ENCODE results near the gene BLMH. TPM values are rescaled to one million over a fixed set of nuclear protein-coding genes. Genes with fewer than 3 reads are reported as not detected.

The BLMH gene
- total and polyA plus RNA-seq, 2 experiments from 2014 or later, result 36.4 to 58.7 TPM

- H3K4me3 ChIP-seq, result peak overlapping the region; percentile 63
- H3K79me2 ChIP-seq (replicated peaks; ENCODE audit: insufficient read depth), result no peaks in the 10 kb centered on the region
- peaks cover 27% of the 10 kb centered on the region for H3K4me1 ChIP-seq (ENCODE audit: insufficient read depth)
- ATAC-seq (peak; percentile 22), DNase-seq (ENCODE audit: low spot score) (peak; percentile 70)
- no peak overlapping the region for H3K27ac Mint-ChIP-seq
- peaks cover 5% of the 10 kb centered on the region; the same call in 2 of the 3 replicates for H3K36me3 Mint-ChIP-seq (ENCODE audit: low read depth)
- no peaks in the 10 kb centered on the region for H3K9me2 ChIP-seq (ENCODE audit: insufficient read depth)
- no peak overlapping the region for H2AFZ ChIP-seq
- no peaks in the 10 kb centered on the region for H3K36me3 ChIP-seq (ENCODE audit: insufficient read depth)
- peaks cover 77% of the 10 kb centered on the region for H3K27me3 ChIP-seq (ENCODE audit: insufficient read depth)
- H3K27ac ChIP-seq (ENCODE audit: low read depth), result no peak overlapping the region
- H3K4me3 Mint-ChIP-seq, result peak overlapping the region; percentile 70
- peaks cover 9% of the 10 kb centered on the region for H3K9me3 Mint-ChIP-seq
- H3K27me3 Mint-ChIP-seq (ENCODE audit: insufficient read depth, low read depth, poor library complexity), result peaks cover 68% of the 10 kb centered on the region
- H3K4me2 ChIP-seq, result 0 out of 2 replicates have a peak overlapping the region, but pooled peaks have one; percentile 33
- H3K4me1 Mint-ChIP-seq, result peaks cover 27% of the 10 kb centered on the region
- TF ChIP-seq, protein P1, sequence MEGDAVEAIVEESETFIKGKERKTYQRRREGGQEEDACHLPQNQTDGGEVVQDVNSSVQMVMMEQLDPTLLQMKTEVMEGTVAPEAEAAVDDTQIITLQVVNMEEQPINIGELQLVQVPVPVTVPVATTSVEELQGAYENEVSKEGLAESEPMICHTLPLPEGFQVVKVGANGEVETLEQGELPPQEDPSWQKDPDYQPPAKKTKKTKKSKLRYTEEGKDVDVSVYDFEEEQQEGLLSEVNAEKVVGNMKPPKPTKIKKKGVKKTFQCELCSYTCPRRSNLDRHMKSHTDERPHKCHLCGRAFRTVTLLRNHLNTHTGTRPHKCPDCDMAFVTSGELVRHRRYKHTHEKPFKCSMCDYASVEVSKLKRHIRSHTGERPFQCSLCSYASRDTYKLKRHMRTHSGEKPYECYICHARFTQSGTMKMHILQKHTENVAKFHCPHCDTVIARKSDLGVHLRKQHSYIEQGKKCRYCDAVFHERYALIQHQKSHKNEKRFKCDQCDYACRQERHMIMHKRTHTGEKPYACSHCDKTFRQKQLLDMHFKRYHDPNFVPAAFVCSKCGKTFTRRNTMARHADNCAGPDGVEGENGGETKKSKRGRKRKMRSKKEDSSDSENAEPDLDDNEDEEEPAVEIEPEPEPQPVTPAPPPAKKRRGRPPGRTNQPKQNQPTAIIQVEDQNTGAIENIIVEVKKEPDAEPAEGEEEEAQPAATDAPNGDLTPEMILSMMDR (conservative IDR thresholded peaks at IDR 0.05; ENCODE audit: low read depth in 2 of 2), result peak; percentile 33 to 69
- no peak for TF ChIP-seq ETS1 (IDR thresholded peaks at IDR 0.05)
- H4K20me1 ChIP-seq (replicated peaks; ENCODE audit: insufficient read depth), result no peaks in the 10 kb centered on the region
- H3F3A ChIP-seq (replicated peaks; ENCODE audit: low read depth), result no peaks in the 10 kb centered on the region
Measured at GRCh38 chr17:30236766-30237165, 55.0 kb downstream of the BLMH start.

DNA sequence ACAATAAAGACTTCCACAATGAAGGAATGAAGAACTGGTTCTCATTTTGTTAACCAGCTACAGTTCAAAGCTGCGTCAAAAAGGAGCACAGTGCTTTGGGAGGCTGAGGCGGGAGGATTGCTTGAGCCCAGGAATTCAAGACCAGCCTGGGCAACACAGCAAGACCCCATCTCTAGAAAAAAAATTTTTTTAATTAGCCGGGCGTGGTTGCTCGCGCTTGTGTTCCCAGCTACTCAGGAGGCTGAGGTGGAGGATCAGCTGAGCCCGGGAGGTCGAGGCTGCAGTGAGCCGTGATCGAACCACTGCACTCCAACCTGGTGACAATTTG lies 55.5 kb downstream of the BLMH start:
- Mint-ChIP-seq H3K9me3 (peaks cover 9% of the 10 kb centered on the region), H3K4me1 (peaks cover 28% of the 10 kb centered on the region), H3K27me3 (ENCODE audit: insufficient read depth, low read depth, poor library complexity) (peaks cover 68% of the 10 kb centered on the region), H3K36me3 (ENCODE audit: low read depth) (peaks cover 5% of the 10 kb centered on the region; the same call in 2 of the 3 replicates), H3K27ac (no peak overlapping the region), H3K4me3 (peak overlapping the region; percentile 70)
- Histone ChIP-seq H3K27ac (ENCODE audit: low read depth) (no peak overlapping the region), H2AFZ (peak overlapping the region; percentile 98), H3K9me2 (ENCODE audit: insufficient read depth) (no peaks in the 10 kb centered on the region), H3K4me1 (ENCODE audit: insufficient read depth) (peaks cover 27% of the 10 kb centered on the region), H3K36me3 (ENCODE audit: insufficient read depth) (no peaks in the 10 kb centered on the region), H3K4me2 (peak overlapping the region; percentile 86), H3K4me3 (peak overlapping the region; percentile 63), H4K20me1 (replicated peaks; ENCODE audit: insufficient read depth) (no peaks in the 10 kb centered on the region), H3K27me3 (ENCODE audit: insufficient read depth) (peaks cover 79% of the 10 kb centered on the region), H3K79me2 (replicated peaks; ENCODE audit: insufficient read depth) (no peaks in the 10 kb centered on the region), H3F3A (replicated peaks; ENCODE audit: low read depth) (no peaks in the 10 kb centered on the region)
- no peak for DNase-seq (ENCODE audit: low spot score)
- TF ChIP-seq CREB1 (CRISPR knock-in tag; IDR thresholded peaks at IDR 0.05; ENCODE audit: low read depth) (no peak), EZH2phosphoT487 (IDR thresholded peaks at IDR 0.05; ENCODE audit: unreplicated experiment) (no peak), EZH2 (IDR thresholded peaks at IDR 0.05; ENCODE audit: low read depth, unreplicated experiment) (peak; percentile 53), ZNF114 (CRISPR knock-in tag; IDR thresholded peaks at IDR 0.05) (no peak)
- ATAC-seq, result no peak
